ENCODE data around the gene STARD8. TPM values are rescaled to one million over a fixed set of nuclear protein-coding genes. Genes with fewer than 3 reads are reported as not detected.

Gene STARD8
- total and polyA plus RNA-seq, 7 donors = 0.92 to 10.7 (median 5.3) TPM

DNA sequence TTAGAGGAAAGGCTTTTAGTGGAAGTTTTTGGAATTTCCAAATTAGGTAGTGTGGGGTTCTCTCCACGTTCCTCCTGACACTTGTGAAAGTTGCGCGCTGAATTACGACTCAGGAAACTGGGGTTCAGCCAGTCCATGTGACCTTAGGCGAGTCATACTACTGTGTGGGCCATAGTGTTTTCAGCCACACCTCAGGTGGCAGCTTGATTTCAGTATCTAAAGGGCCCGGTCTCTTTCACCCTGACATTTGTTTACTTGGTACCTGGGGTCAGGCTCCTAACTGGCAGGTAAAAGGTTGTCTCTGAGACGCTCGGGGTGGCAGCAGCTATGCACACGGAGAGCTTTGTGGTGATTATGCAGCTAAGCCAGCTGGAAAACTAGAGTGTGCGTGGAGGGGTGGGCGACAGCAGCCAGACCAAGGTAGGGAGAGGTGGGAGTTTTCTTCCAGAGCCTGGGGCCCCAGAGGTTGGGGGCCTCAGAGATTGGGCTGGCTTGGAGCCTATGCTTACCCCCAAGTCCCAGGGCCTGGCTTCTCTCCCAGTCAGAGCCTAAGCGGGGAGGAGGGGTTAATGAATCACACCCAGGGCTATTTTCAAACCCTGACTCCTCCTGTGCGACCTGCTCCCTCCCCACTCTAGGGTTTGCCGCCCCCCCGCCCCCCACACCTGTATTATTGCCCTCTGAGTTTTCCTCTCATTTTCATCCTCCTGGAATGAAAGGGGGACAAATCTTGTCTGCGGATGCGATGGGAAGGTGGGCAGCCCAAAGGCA is 47.2 kb downstream of the STARD8 start:
- intact Hi-C loops (cut with DNase I) = no loop called here
- Histone ChIP-seq H3K36me3 (no peaks in the 10 kb centered on the region), H3K27me3 (peaks cover 0 to 3% (median 0%) of the 10 kb centered on the region in 3 donors), H3K4me3 (peak overlapping the region; percentile 40 to 59 (median 54)), H3K4me1 (peaks cover 0 to 5% (median 0%) of the 10 kb centered on the region in 4 donors), H3K9me3 (no peaks in the 10 kb centered on the region), H3K27ac (peak overlapping the region in 3 of 4 donors; percentile 56 to 77 (median 73))
- no peak for DNase-seq
- TF ChIP-seq POLR2A (IDR thresholded peaks at IDR 0.05) (no peak), POLR2AphosphoS5 (IDR thresholded peaks at IDR 0.05) (peak in 1 of 4 donors; percentile 25)
- 44 to 59% methylated on average over 17 of the region's 17 CpGs for WGBS, 2 donors

DNA sequence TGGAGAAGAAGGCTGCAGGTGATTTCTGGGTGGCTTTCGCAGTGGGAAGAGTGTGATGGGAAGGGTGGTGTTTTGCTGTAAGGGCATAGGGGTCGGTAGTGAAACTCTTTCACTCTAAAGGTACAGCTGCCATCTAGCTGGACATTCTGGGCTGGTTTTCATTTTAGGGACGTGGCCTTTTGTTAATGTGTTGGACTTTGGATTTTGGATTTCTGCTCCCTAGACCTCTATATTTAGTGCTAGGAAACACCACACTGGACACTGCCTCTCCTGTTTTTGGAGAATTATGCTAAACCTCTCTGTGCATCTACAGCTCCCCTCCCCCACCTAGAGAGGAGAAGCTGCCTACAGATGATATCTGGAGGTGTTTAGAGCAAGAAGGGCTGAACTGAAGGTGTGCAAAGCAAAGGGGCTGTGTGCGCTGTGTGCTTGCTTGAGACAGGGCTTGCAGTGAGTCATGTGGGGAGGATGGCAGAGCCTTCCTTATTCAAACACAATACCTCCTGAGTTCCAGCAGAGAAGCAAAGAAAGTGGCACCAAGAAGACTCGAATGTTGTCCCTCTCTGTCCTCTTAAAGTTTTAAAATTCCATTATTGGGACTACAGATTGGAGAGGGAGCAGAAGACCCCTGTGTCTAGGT is 47.9 kb downstream of the STARD8 start:
- Histone ChIP-seq H3K36me3 (no peaks in the 10 kb centered on the region), H3K4me3 (peak overlapping the region in 3 of 4 donors; percentile 52 to 59 (median 57)), H3K27me3 (peaks cover 0 to 3% (median 0%) of the 10 kb centered on the region in 3 donors), H3K4me1 (peaks cover 0 to 5% (median 0%) of the 10 kb centered on the region in 4 donors), H3K9me3 (no peaks in the 10 kb centered on the region), H3K27ac (peak overlapping the region in 2 of 4 donors; percentile 8 to 10)
- intact Hi-C loops (cut with DNase I) = no loop called here
- WGBS, 2 donors = 55 to 68% methylated on average over 5 of the region's 5 CpGs
- TF ChIP-seq, protein P1, sequence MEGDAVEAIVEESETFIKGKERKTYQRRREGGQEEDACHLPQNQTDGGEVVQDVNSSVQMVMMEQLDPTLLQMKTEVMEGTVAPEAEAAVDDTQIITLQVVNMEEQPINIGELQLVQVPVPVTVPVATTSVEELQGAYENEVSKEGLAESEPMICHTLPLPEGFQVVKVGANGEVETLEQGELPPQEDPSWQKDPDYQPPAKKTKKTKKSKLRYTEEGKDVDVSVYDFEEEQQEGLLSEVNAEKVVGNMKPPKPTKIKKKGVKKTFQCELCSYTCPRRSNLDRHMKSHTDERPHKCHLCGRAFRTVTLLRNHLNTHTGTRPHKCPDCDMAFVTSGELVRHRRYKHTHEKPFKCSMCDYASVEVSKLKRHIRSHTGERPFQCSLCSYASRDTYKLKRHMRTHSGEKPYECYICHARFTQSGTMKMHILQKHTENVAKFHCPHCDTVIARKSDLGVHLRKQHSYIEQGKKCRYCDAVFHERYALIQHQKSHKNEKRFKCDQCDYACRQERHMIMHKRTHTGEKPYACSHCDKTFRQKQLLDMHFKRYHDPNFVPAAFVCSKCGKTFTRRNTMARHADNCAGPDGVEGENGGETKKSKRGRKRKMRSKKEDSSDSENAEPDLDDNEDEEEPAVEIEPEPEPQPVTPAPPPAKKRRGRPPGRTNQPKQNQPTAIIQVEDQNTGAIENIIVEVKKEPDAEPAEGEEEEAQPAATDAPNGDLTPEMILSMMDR (IDR thresholded peaks at IDR 0.05) = no peak
- TF ChIP-seq EP300 (IDR thresholded peaks at IDR 0.05) (no peak), POLR2A (IDR thresholded peaks at IDR 0.05) (no peak), POLR2AphosphoS5 (IDR thresholded peaks at IDR 0.05) (no peak)
- DNase-seq = no peak

DNA sequence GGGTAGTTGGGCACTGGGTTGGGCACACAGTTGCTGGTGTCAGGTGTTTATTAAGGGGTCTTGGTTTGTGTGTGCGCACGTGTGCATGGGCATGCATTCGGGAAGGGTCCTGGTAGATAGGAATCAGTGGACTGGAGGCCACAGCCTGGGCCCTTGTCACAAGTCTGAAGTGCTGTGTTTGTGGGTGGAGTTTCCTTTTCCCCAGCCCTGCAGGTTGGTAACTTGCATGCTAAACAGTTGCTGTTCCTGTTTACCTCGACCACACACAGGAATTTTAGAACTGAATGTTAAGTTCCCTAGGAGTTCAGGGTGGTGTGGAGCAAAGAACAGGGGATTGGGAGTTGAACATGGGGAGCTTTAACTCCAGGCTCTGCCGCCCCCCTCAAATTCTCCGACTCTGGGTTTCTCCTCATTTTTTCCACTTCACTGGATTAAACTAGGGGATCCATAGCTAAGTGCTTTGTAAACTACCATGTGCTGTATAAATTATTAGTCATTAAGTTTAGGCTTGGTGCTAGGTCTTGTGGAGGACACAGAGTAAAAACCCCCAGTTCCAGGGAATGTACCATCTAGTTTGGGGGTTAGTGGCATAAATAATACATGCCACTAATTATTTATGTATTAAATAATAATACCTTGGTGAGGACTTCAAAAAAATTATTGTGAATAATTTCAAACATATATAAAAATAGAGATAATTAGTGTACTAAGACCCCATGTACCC is 49.0 kb downstream of the STARD8 start:
- intact Hi-C loops (cut with DNase I) = no loop called here
- 71 to 77% methylated on average over 6 of the region's 6 CpGs for WGBS, 2 donors
- TF ChIP-seq POLR2AphosphoS5 (IDR thresholded peaks at IDR 0.05) = no peak
- H3K36me3 ChIP-seq = no peaks in the 10 kb centered on the region
- DNase-seq = no peak
- peaks cover 0 to 3% (median 0%) of the 10 kb centered on the region in 3 donors for H3K27me3 ChIP-seq
- H3K27ac ChIP-seq = peak overlapping the region in 1 of 4 donors; percentile 10
- H3K9me3 ChIP-seq = no peaks in the 10 kb centered on the region
- H3K4me3 ChIP-seq = peak overlapping the region in 1 of 4 donors; percentile 57
- H3K4me1 ChIP-seq = peaks cover 0 to 5% (median 0%) of the 10 kb centered on the region in 4 donors

DNA sequence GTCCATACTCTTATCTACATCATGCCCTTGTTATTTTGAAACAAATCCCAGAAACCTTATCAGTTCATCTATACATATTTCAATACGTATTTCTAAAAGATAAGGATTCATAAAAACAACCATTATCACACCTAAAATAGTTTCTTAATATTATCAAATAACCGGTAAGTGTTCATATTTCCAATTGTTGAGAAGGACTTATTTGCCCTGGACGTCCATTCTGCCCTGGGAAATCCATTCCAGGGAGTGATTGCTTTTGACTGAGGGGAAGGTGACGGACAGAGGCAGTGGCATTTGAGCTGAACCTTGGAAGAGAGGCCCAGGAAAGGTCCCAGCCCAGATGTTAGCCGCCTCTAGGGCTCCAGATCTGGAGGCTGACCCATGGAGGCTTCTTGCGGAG is 49.6 kb downstream of the STARD8 start:
- H3K27ac ChIP-seq = no peak overlapping the region
- peaks cover 0 to 3% (median 0%) of the 10 kb centered on the region in 3 donors for H3K27me3 ChIP-seq
- H3K9me3 ChIP-seq = no peaks in the 10 kb centered on the region
- TF ChIP-seq, protein P1 (IDR thresholded peaks at IDR 0.05) = no peak
- TF ChIP-seq POLR2AphosphoS5 (IDR thresholded peaks at IDR 0.05) (no peak), EP300 (IDR thresholded peaks at IDR 0.05) (no peak), POLR2A (IDR thresholded peaks at IDR 0.05) (no peak)
- no peaks in the 10 kb centered on the region for H3K36me3 ChIP-seq
- intact Hi-C loops (cut with DNase I) = no loop called here
- peaks cover 0 to 5% (median 0%) of the 10 kb centered on the region in 4 donors for H3K4me1 ChIP-seq
- H3K4me3 ChIP-seq = no peak overlapping the region
- WGBS, 2 donors = 83 to 85% methylated on average over 6 of the region's 6 CpGs
- no peak for DNase-seq

DNA sequence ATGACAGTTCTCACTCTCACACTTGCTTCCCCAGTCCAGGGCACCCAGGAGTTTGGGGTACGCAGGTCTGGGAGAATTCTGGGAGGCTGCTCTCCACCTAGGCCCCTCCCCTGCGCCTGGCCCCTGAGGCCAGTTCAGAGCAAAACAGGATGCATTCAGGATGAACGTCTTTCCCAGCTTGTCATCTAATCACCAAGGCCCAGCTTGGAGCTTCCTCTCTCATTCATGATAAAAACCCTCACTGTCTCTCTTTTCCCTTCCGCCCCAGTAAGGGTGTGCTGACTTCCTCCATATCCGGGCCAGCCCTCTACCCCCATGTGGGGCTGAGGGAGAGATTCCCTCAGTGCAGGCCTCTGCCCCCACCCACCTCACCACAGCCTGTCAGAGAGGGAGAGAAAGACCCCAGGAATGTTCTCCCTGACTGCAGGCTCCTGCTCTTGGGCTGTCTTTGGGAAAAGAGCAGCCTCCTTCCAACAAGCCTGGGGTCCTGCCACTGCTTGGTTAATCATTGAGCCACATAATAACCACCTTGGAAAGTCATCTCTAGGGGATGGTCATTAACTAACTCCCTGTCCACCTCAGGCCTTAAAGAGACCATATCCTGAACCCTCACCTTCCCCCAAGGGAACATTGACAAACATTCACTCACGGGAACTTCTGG is 50.1 kb downstream of the STARD8 start:
- 62 to 81% methylated on average over 6 of the region's 6 CpGs for WGBS, 2 donors
- Histone ChIP-seq H3K9me3 (no peaks in the 10 kb centered on the region), H3K36me3 (no peaks in the 10 kb centered on the region), H3K27ac (peak overlapping the region in 1 of 4 donors; percentile 20), H3K4me3 (no peak overlapping the region), H3K27me3 (peaks cover 0 to 3% (median 0%) of the 10 kb centered on the region in 3 donors), H3K4me1 (peaks cover 0 to 5% (median 0%) of the 10 kb centered on the region in 4 donors)
- no peak for DNase-seq
- intact Hi-C loops (cut with DNase I) = no loop called here
- TF ChIP-seq POLR2AphosphoS5 (IDR thresholded peaks at IDR 0.05) (no peak), POLR2A (IDR thresholded peaks at IDR 0.05) (no peak), EP300 (IDR thresholded peaks at IDR 0.05) (no peak)
- TF ChIP-seq, protein P1 (IDR thresholded peaks at IDR 0.05) = no peak
